ENCODE results near the gene FMO1.

DNA sequence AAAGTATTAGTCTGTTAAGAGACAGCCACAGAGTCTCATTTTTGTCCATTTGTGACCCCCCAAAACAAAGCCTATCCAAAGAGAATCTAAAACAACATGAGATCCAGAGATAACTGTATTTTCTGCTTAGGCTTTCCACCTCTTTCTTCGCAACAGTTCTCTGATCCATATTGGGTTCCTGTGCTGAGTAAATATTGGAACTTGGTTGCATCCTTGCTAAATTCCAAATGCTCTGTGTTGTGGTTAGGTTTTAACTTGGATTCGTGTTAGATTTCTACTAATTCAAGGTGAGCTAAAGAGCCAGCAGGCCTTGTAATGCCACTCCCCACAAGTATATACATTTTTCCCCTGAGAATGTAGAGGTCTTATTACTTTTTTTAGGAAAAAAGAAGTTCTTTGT lies 29.2 kb downstream of the FMO1 start:
- TF ChIP-seq POLR2A (IDR thresholded peaks at IDR 0.05; ENCODE audit: low read length) (no peak), RAD21 (conservative IDR thresholded peaks at IDR 0.05 in 1 of 2, IDR thresholded peaks at IDR 0.05 in 1 of 2) (no peak), EP300 (IDR thresholded peaks at IDR 0.05) (no peak)

All from A549 (cell line).